ENCODE data around the gene RNU7-1. TPM values are rescaled to one million over a fixed set of nuclear protein-coding genes. Genes with fewer than 3 reads are reported as not detected.
A peak's percentile ranks its signal among the peaks of the same experiment; 100 is the strongest.

RNU7-1 gene
- polyA plus RNA-seq, 10 donors: not detected

DNA sequence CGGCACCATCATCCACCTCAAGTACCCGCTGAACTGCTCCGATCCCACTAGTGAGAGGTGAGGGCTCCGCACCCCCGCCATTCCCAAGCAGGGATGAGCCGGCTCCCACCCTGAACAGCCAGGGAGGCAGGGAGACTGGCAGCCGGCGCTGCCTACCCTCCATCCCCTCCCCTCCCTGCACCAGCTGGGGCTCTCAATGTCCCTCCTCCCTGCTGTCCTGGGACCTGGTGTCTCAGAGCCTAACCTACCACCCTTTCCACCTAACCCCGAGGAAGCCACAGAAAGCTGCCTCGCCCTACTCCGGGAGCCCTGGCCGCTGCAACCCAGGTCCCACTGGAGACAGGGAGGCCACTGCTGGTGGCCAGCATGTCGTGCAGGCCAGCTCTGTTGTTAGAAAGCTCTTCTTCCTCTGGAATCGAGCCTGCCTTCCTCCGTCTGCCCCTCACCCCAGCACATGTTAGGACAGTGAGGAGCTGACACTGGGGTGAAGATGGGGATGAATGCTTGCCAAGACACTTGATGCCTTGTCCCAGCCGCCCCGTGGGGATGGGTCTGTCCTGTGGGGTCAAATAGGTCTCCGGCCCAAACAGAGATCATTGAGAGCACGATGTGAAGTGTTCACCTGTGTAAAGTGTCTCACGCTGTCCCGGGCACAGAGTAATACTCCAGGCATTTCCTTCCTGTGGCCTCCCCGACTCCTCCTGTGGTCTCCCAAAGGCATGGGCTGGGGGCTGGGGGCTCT is 8.7 kb downstream of the RNU7-1 start:
- no peak for DNase-seq

DNA sequence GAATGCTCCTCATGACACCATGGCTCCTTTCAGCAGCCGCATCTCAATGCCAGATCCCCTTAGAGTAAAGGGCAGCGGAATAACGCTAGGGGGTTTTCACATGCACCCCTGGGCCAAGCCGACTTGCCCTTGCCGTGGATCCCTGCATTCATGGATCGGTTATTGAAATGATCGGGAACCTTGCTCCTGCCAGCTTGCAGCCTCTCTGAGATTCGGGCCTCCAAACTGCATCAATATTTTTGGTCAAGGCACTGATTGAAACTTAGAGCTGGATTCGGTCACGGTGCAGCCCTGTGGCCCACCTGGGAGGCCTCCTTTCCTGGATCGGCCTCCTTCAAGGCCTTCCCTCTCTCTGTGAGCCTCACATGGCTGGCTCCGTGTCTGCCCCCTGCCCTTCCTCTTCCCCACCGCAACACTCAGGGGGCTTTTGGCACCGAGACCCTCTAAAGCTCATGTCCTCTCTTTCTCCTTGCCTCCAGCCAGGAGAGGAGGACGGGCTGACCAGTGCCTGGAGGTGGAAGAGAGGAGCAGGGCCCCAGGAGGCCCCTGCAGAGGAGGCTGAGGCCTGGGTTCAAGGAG is 9.3 kb downstream of the RNU7-1 start:
- no peak for DNase-seq

DNA sequence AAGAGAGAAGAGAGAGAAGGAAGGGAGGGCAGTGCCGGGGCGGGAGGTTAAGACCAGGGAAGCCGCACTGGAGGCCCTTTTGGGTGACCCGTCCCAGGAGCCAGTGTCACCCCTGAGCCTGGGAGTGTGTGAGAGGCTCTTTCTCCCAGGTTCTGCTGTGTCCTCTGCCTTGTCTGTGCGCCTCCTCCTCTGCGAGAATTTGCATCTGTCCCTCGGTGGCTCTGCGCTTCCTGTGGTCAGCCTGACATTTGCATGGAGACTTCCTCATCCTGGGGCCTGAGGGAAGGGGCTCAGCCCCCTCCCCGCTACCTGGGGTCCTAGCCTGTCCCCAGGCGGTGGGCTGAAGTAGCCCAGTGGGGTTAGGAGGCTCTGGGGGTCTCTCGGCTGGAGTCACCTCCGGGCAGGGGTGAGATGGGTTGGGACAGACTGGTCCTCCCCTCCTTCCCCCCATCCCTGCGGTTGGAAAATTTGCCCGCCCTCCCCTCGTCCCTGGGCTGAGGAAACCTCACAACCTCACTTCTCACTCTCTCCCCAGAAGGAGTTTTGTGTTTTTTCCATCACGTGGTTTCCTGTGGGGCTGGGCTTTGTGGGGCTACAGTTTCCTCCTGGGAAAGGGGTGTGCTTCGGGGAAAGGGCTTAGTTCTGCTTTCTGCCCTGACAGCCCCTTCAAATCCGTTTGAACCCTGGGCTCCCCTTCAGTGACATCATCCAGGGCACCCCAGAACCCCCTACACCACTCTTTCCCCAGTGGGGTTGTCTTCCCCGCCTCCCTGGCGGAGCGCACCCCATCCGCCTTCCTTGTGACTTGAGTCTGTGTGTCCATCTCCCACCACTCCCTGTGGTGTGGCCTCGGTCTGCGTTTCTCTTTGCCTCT is 10.1 kb downstream of the RNU7-1 start:
- peak; percentile 55 to 88 (median 78) for DNase-seq

DNA sequence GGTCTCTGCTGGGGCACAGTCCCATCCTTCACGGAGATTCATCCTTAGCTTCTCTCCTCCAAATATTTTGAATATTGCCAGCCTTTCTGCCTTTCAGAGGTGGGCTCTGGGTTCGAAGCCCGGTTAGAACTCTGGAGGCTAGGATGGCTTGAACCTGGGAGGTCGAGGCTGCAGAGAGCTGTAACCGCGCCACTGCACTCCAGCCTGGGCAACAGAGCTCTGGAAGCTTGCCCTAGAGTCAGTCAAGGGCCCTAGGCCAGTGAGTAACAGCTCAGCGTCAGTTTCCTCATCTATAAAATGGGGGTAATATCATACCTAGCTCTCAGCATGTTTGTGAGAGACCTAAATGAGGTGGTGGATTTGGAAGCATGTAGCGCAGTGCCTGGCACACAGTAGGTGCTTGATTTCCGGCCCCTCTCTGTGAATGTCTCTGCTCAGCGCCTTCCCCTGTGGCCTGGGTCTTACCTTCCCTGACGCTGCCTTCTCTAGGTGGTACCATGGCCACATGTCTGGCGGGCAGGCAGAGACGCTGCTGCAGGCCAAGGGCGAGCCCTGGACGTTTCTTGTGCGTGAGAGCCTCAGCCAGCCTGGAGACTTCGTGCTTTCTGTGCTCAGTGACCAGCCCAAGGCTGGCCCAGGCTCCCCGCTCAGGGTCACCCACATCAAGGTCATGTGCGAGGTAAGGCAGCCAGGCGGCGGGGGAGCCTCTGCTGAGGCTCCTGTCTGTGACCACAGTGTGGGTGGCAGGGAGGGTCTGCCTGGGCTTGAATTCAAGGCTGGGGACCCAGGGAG is 10.9 kb downstream of the RNU7-1 start:
- DNase-seq: no peak

DNA sequence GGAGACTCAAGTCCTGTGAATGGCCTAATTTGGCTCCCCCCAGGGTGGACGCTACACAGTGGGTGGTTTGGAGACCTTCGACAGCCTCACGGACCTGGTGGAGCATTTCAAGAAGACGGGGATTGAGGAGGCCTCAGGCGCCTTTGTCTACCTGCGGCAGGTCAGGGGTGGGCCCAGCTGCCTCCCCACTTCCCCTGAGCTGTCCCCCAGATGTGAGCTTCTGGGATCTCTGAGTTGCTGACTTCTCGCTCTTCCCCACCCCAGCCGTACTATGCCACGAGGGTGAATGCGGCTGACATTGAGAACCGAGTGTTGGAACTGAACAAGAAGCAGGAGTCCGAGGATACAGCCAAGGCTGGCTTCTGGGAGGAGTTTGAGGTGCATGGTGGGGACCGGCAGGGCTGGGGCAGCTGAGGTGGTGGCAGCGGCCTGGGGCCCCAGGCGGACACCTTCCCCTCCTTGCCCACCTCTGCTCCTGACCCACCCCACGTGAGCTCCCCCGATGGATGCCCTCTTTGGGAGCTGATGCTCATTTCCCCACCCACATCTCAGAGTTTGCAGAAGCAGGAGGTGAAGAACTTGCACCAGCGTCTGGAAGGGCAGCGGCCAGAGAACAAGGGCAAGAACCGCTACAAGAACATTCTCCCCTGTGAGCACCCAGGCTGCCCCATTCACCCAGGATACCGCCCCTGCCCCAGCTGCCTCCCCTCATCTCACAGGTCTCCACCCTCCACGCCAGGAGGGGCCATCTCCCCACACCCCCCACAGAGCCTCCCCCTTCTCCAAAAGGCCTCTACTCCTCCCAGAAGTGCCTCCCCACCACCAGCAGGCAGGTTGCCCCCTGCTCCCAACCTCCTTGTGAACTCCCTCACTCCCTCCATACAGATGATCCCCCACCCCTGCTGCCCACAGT is 11.7 kb downstream of the RNU7-1 start:
- no peak for DNase-seq

DNA sequence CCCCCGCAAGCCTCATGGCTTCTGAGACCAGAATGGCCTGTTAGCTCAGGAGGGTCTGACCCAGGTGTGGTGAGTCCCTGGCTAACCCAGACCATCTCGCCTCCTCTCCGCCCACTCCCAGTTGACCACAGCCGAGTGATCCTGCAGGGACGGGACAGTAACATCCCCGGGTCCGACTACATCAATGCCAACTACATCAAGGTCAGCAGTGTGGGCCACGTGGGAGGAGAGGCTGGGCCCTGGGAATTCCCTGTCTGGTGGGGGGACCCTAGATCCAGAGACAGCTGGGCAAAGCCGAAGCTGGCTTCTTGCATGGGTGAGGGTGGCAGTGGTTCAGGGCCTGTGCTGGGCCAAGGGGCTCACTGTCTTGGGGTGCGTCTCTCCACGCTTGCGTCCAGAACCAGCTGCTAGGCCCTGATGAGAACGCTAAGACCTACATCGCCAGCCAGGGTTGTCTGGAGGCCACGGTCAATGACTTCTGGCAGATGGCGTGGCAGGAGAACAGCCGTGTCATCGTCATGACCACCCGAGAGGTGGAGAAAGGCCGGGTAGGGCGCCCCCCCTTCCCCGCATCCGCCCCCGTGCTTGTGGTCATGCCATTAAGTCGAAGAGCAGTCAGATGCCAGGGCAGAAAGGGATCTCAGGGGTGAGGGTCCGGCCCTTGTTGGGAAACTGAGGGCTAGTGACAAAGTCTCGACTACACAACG is 12.6 kb downstream of the RNU7-1 start:
- no peak for DNase-seq

DNA sequence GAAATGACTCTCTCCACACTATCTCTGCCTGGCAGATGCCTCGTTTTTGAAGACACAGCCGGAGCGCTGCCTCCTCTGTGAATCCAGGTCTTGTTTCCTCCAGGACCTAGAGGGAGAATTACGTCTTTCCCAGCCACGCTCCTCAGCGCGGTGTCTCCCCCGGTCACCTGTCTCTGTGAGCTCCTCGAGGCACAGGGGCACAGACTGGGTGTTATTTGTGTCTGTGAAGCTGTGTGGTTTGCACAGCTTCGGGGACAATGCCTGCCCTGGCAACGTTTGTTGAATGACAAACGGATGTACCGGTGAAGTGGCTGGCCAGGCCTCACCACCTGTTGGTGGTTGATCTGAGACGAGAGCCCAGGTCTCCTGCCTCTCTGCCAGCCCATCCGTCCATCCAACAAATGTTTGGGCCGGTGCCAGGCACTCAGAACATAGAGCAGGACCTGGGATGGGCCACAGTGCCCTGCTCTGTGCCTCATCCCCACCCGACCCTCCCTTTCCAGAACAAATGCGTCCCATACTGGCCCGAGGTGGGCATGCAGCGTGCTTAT is 13.6 kb downstream of the RNU7-1 start:
- no peak for DNase-seq

DNA sequence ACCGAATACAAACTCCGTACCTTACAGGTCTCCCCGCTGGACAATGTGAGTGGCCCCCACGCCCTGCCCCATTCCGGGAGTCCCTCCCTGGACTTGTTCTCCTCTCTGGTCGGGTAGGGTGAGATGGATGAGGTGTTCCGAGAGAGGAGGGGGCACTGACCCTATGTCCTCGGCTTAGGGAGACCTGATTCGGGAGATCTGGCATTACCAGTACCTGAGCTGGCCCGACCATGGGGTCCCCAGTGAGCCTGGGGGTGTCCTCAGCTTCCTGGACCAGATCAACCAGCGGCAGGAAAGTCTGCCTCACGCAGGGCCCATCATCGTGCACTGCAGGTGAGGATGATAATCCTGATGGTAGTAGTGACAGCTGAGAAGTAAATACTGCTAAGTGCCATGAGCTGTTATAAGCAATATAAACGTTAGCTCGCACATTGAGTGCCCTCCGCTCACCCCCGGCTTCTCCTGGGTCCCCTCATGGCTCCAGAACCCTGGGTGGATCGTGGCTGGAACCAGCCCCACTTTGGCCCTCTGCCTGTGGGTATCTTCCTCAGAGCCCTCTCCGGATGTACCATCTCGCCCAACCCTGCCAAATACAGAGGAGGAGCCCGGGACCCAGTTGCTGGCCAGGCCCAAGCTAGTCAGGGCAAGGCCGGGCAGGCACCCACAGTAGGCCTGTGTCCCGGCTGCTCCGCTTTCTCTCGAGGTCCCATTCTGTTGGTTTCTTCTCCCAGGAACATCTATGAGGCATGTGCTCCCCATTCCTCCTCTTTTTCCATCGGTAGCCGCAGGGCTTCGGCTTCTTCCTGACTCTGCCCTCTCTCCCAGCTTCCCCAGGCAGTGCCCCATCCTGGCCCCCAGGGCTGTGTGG is 14.4 kb downstream of the RNU7-1 start:
- no peak for DNase-seq

DNA sequence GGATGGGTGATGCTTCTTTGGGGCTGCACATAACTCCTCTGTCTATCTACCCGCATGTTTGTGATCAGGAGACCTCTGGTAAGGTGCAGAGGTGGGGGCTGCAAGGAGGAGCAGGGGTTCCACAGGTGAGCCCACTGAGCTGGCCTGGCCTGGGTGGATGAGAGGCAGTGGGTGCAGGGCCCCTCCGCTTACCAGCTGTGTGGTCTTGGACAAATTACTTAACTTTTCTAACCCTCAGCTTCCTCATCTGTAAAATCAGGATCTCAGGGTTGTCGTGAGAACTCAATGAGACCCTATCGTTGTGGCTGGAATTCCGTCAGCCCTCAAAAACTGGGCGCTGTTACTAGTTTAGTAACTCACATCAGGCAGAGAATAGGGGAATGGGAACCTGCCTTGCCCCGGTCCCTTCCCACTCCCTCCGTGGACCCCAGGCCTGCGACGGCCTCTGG is 15.0 kb downstream of the RNU7-1 start:
- no peak for DNase-seq

DNA sequence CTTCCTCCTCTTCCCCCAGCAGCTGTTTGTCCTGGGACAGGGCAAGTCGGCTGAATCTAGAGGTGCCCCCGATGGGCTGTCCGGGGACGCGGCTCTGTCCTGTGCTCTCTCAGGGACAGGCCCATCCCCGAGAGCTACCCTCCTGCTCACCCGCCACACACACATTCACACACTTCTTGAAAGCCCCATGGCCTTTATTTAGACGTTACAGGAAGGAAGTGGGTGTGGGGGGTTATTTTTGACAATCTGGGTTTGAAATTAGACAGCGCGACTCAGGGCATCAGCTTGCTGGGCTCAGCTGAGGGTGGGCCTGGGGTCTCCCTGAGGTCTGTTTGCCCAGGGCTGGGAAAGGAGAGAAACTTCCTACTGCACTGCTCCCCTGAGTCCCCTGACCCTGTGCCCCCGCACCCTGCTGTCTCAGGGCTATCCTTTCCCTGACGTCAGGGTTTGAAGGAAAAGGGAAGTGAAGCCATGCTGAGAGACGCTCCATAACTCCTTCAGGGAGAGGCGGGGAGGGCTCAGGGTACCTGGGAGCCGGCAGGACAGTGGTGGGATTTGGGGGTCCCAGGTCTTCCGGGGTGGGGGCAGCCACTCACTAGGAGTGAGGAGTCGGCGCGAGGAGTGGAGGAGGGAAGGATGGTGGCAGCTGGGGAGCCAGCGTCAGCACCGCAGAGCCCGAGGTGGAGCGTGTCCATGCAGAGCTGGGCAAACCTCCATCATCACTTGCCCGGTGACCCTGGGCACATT is 15.6 kb downstream of the RNU7-1 start:
- DNase-seq: peak in 1 of 3 donors; percentile 54

DNA sequence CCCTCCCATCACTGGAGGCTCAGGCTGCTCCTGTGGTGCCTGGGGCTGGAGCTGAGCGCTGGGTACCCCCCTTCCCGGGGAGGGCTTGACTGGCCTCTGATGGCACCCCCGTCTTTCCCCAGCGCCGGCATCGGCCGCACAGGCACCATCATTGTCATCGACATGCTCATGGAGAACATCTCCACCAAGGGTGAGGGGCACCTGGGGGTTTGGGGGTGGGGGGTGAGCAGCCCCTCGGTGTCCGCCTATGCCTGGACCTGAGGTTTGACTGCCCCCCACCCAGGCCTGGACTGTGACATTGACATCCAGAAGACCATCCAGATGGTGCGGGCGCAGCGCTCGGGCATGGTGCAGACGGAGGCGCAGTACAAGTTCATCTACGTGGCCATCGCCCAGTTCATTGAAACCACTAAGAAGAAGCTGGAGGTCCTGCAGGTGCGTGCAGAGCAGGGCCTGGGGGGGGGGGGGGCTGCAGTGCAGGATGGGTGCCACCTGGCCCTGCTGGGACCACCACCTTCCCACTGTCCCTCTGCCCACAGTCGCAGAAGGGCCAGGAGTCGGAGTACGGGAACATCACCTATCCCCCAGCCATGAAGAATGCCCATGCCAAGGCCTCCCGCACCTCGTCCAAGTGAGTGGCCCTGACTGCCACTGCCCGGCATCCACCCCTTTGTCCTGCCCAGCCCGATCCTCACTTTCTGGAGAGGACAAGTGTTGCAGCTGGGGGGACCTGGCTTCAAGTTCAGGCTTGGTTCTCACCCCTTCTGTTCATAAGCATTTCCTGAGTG is 16.4 kb downstream of the RNU7-1 start:
- DNase-seq: no peak

DNA sequence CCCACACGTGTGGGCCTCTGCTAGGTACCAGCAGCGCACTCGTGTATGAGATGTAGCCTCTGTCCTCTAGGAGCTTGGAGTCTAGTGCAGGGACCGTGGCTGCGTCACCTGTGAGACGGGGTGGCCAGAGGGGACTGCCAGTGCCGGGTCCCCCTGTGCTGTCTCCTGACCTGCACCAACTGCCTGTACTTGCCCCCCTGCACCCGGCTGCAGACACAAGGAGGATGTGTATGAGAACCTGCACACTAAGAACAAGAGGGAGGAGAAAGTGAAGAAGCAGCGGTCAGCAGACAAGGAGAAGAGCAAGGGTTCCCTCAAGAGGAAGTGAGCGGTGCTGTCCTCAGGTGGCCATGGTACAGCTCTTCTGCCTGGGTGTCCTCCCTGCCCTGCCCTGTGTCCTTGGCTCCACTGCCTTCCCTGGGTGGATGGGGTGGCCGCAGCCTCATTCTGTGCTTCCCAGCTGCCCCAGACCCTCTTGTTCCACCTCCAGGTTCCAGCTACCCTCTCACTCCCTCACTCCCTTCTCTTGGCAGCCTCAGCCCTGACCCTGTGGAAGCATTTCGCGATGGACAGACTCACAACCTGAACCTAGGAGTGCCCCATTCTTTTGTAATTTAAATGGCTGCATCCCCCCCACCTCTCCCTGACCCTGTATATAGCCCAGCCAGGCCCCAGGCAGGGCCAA is 17.1 kb downstream of the RNU7-1 start:
- DNase-seq: peak in 1 of 3 donors; percentile 62

DNA sequence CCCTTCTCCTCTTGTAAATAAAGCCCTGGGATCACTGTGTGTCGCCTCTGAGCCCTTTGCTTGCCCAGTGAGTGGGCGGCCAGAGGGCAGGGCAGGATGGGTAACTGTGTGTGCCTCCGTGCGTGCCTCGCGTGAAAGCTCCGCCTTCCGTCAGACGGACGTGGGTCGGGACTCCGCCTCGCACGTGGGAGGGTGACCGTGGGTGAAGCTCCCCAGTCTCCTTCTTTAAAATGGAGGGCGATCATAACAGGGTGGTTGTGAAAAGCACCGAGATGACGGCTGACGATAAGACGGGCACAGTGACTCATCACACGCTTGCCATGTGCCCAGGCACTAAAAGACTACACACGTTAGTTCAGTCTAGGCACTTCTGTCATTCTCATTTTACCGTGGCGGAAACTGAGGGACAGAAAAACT is 17.7 kb downstream of the RNU7-1 start:
- no peak for DNase-seq

DNA sequence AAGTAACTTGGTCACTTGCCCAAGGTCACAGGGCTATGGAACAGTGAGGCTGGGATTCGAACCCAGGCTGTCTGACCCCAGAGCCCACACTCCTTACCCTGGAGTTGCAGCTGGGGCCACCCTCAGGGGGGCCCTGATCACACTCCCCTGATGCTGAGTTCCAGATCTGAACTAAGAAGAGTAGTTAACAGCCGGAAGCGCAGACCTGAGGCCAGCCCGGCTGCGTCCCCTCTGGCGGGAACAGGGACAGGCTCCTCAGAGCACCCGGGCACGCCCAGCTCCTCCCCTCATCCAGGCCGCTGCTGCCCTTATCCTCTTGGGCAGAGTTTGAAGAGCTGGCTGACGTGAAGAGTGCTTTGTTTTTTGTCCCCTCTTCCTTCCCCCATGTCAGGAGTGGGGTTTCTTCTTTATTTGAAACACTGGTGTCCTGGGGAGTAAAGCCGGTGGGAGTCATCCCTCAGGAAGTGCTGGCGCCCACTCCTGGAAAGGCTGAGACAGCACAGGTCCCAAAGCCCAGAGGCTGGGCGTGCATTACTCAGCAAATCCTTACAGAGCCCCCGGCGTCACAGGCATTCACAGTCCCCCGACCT is 18.2 kb downstream of the RNU7-1 start:
- peak in 2 of 3 donors; percentile 74 to 78 for DNase-seq

DNA sequence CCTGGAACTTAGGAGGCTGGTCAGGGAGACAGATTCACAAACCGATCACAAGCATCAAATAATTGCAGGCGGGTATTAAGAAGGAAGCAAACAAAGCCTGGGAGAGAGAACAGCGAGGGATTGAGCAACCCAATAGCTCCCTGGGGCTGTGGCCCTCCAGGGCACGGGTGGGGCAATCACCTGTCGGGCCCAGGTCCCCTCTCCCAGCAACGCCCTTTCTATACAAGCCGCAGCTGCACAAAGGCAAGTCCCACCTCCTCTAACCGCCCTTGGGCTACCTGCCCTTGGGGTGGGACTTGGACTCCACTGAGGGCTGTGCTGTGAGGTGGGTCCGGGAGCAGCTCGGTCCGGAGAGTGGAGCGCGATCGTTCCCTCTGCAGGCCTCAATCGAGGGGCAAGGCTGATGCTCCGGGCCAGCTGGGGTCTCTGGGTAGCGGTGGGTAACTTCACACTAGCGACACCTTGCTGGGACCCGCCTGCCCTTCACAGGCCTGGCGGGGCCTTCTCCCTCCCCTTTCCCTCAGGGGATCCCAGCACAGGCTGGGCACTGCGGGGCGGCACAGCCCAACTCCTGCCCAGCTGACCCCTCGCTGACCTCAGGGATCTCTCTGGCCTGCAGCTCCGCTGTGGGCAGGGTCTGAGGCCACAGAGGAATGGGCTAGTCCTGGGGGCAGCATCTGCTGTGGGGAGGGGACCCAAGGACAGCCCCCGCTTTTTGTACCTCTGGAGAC is 18.8 kb downstream of the RNU7-1 start:
- DNase-seq: no peak
